HG03460 (cell line): ENCODE results near the gene THRAP3.

Experiments used
- ATAC-seq: cut with Tn5 transposase; IDR thresholded peaks from one replicate; pipeline ENCODE4 v1.9.1; 2021; ENCODE audit not compliant: unreplicated experiment

The THRAP3 gene

DNA sequence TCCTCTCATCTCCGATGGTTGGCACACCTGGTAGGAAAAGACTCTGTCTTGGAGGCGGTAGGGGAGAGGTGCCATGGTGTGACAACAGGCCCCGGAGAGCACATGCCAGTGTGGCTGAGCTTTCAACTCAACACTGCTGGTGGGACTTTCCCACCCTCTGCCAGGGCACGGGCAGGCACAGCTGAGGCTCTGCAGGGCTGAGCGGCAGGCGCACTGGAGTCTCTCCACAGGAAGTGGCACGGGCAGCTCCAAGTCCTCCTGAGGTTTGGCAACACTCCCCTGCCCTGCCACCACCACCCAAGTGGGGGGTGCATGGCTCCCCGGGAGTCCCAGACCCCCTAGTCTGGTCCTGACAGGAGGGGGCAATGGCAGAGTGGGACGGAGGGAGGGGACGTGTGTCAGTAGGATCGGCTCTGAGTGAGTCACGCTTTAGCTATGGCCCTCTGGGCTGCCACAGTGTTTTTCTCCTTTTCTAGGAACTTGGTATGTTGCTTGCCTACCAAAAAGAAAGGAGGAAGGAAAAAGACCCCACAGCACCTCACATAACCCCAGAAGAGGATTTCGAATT is 126.5 kb downstream of the THRAP3 start:
- ATAC-seq, result no peak

DNA sequence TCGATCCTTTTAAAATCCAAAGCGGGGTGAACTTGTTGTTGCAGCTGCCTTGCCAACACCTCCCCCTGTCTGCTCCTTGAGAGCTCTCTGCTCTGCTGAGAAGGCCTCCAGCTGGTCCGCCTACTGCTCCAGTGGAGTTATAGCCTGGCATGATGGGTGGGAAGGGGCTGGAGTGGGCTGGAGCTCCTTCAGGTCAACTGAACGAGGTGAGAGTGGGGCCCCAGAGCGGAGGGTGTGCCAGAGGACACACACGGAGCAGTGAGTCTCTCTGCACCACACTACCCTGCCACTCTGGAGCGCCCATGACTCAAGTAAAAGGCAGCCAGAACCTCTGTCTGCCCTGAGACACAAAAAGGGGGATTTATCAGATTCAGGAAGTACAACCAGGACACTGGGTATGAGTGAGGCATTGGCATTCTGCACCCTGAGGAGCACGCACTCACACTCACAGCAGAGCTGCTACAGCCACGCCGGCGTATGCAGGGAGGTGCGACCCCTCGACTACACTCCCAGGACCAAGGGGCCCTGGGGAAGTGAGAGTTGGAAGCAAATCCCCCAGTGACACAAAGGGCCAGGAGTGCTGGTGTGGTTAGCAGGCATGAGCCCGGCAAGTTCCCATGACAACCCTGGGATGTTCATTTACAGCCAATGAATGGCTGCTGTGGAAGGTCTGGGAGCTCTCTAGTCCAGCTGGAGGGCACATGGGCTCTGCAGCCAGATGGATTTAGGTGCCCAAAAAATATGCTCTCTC is 127.2 kb downstream of the THRAP3 start:
- ATAC-seq, result no peak

GRCh38 chr1:36352125-36352909 is 128.1 kb downstream of the THRAP3 start:
- no peak for ATAC-seq

- no peak for ATAC-seq
Observed at GRCh38 chr1:36352910-36353878, 129.0 kb downstream of the THRAP3 start.

- no peak for ATAC-seq
Observed at GRCh38 chr1:36354486-36354885, 130.2 kb downstream of the THRAP3 start.
